ENCODE measurements around the gene SARM1. TPM values are rescaled to one million over a fixed set of nuclear protein-coding genes. Genes with fewer than 3 reads are reported as not detected.

SARM1 gene
- total and polyA plus RNA-seq, 2 of the 8 experiments (the other 6 are each of a cell fraction or from before 2014, with no cell fraction given), result 5.8 to 9.2 TPM

GRCh38 chr17:28331891-28332420 lies 39.5 kb upstream of the SARM1 start:
- POLR2A ChIA-PET (ENCODE audit: partially characterized antibody), result interaction anchor here (1.6 to 2.9 kb wide), 2 partner anchors 13 to 15 kb away, joined by 3 to 30 read pairs; partner anchors contain the start of gene TMEM97
- DNase-seq (ENCODE audit: low read depth in 1 of 2, low spot score in 2 of 2), result no peak

More at GRCh38 chr17:28331891-28332420, 39.5 kb upstream of the SARM1 start:
- no peak overlapping the region for H3K4me3 ChIP-seq (ENCODE audit: extremely low read depth in 1 of 4, insufficient read depth in 2 of 4, low read depth in 3 of 4, low read length in 4 of 4)
- H3K14ac ChIP-seq (ENCODE audit: insufficient read length), result no peak overlapping the region
- FAIRE-seq, result no peak
- H2AFZ ChIP-seq (ENCODE audit: low read length), result no peak overlapping the region
- H3K79me2 ChIP-seq (ENCODE audit: control insufficient read depth in 1 of 2, insufficient read depth in 2 of 2, low read length in 2 of 2), result peaks cover 0 to 8% of the 10 kb centered on the region in 2 experiments; a peak in 2 of 4 replicates
- H3K4me2 ChIP-seq (ENCODE audit: insufficient read depth in 1 of 2, low read depth in 2 of 2, low read length in 2 of 2), result no peak overlapping the region
- H3K23ac ChIP-seq (ENCODE audit: insufficient read length), result no peak overlapping the region
- 90% methylated on average over 6 of the region's 6 CpGs; no CpG with 5 or more reads in 1 of the 2 experiments for WGBS, 2 experiments (ENCODE audit: extremely low coverage in 1 of 2, insufficient coverage in 1 of 2, insufficient read length in 1 of 2, insufficient replicate concordance in 2 of 2, low coverage in 1 of 2, low lambda C conversion rate in 2 of 2, missing lambda C conversion rate in 1 of 2)
- no peak overlapping the region for H2BK120ac ChIP-seq (replicated peaks; ENCODE audit: low read depth, low read length)
- H4K91ac ChIP-seq (replicated peaks; ENCODE audit: insufficient read length, low read length), result no peak overlapping the region
- no peak overlapping the region for H3K27ac ChIP-seq (ENCODE audit: low read depth, low read length)
- no peak overlapping the region for H2BK12ac ChIP-seq (ENCODE audit: low read depth, low read length)
- no peaks in the 10 kb centered on the region for H3K9me3 ChIP-seq (ENCODE audit: insufficient read depth in 2 of 2, low read depth in 1 of 2, low read length in 1 of 2)
- peaks cover 10% of the 10 kb centered on the region; the same call in 1 of the 2 replicates for H3K23me2 ChIP-seq (ENCODE audit: low read depth, low read length)
- H3K56ac ChIP-seq (replicated peaks; ENCODE audit: insufficient read length, low read depth, low read length), result no peak overlapping the region
- H3K79me1 ChIP-seq (ENCODE audit: low read depth, low read length), result peaks cover 7% of the 10 kb centered on the region
- H3K4me1 ChIP-seq (replicated peaks in 1 of 4; ENCODE audit: control insufficient read depth in 3 of 4, insufficient read depth in 4 of 4, low read length in 3 of 4), result peaks cover 0 to 10% (median 8%) of the 10 kb centered on the region in 4 experiments; a peak in 6 of 7 replicates
- H2BK15ac ChIP-seq (ENCODE audit: low read length), result no peak overlapping the region
- no peak overlapping the region for H3K9ac ChIP-seq (replicated peaks in 1 of 4; ENCODE audit: extremely low read depth in 1 of 4, low read depth in 3 of 4, low read length in 3 of 4)
- peak overlapping the region; percentile 26; the same call in 1 of the 2 replicates for H4K8ac ChIP-seq (ENCODE audit: extremely low read depth, insufficient read depth, low read length)
- no peak overlapping the region for H4K5ac ChIP-seq (ENCODE audit: insufficient read length, low read depth, low read length)
- H2BK20ac ChIP-seq (ENCODE audit: low read length), result no peak overlapping the region
- CTCF ChIA-PET (ENCODE audit: partially characterized antibody), result interaction anchor here (1.2 kb wide), 1 partner anchor 12 kb away, joined by 4 read pairs; no protein-coding TSS in a partner anchor
- no peaks in the 10 kb centered on the region for H3K27me3 ChIP-seq (replicated peaks in 1 of 4; ENCODE audit: control insufficient read depth in 3 of 4, extremely low read depth in 1 of 4, insufficient read depth in 3 of 4, low read length in 3 of 4)
- no peak overlapping the region for H3K18ac ChIP-seq (ENCODE audit: extremely low read depth, low read length)
- peaks cover 7% of the 10 kb centered on the region in 2 experiments for H4K20me1 ChIP-seq (replicated peaks in 1 of 2; ENCODE audit: control insufficient read depth in 1 of 2, insufficient read depth in 2 of 2, low read length in 2 of 2)
- no peak overlapping the region for H2AK5ac ChIP-seq (ENCODE audit: low read depth, low read length)
- H2BK5ac ChIP-seq (ENCODE audit: low read depth, low read length), result no peak overlapping the region
- no peak overlapping the region for H3K4ac ChIP-seq (replicated peaks; ENCODE audit: insufficient read length, low read depth, low read length)
- TF ChIP-seq HDAC2 (IDR thresholded peaks at IDR 0.05; ENCODE audit: borderline replicate concordance in 1 of 2, low read depth in 2 of 2, low read length in 2 of 2), result no peak
- peak; percentile 5 to 44; a peak in 2 of 3 replicates for TF ChIP-seq POLR2A (IDR thresholded peaks at IDR 0.05; ENCODE audit: control extremely low read depth in 1 of 2, low read depth in 2 of 2, low read length in 2 of 2)
- H3K36me3 ChIP-seq (ENCODE audit: control insufficient read depth in 2 of 4, insufficient read depth in 4 of 4, low read length in 3 of 4), result peaks cover 8 to 24% (median 18%) of the 10 kb centered on the region in 4 experiments

All from H1 (cell line).